Activated naive CD4-positive, alpha-beta T cell treated with anti-CD3 and anti-CD28 coated beads for 36 hours (primary cell): ENCODE measurements around the gene TOR1A. TPM values are rescaled to one million over a fixed set of nuclear protein-coding genes. Genes with fewer than 3 reads are reported as not detected.

Experiments used
- CTCF ChIA-PET: fragments of 350-600 bp; sonication (Branson Sonifier 250); formaldehyde crosslinking; loops from one replicate; lab custom pipeline; 2021; ENCODE audit warnings: antibody characterized with exemption; lab: Charles Lee
- DNase-seq: peaks from one replicate; pipeline ENCODE4 v3.0.0-alpha.2; 2020
- H3K27ac Mint-ChIP-seq: one replicate; pipeline ENCODE4 v1.8.0; 2021; ENCODE audit warnings: mild to moderate bottlenecking, mixed read lengths
- H3K27me3 Mint-ChIP-seq: one replicate; pipeline ENCODE4 v1.8.0; 2021; ENCODE audit warnings: low read depth, mixed read lengths
- H3K36me3 Mint-ChIP-seq: one replicate; pipeline ENCODE4 v1.8.0; 2021; ENCODE audit warnings: low read depth, mixed read lengths
- H3K4me1 Mint-ChIP-seq: one replicate; pipeline ENCODE4 v1.8.0; 2021; ENCODE audit warnings: low read depth, mixed read lengths
- H3K4me3 Mint-ChIP-seq: one replicate; pipeline ENCODE4 v1.8.0; 2021; ENCODE audit warnings: mild to moderate bottlenecking, moderate library complexity, mixed read lengths
- H3K9me3 Mint-ChIP-seq: one replicate; pipeline ENCODE4 v1.8.0; 2021; ENCODE audit warnings: mixed read lengths
- intact Hi-C: fragments of 100-400 bp; cut with micrococcal nuclease; formaldehyde crosslinking; loops from one replicate; pipeline ENCODE4 v1.15.1; 2023
- total RNA-seq, 2 experiments: library from RNA; stranded (reverse); gene quantifications; one replicate each; pipeline ENCODE4 v1.2.3, GENCODE V29; 2021

The TOR1A gene
- total RNA-seq, 2 experiments from 2014 or later, result 26.2 to 28.2 TPM

DNA sequence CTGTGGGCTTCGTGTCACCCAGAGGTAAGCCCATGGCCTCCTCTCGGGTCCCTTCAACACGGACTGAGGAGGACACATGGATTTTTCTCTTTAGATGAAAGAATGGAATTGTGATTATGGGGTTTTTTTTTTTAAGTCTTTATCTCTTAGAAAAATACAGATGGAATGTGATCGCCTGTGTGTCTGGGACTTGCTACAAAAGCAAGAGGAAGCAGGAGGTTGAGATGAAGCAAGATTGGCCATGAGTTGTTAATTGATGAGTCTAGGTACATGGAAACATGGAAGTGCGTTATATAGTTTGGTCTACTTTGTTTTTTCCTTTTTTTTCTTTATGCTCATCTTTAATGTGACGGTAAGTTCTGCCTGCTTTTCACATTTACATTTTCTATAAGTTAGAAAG lies 26.0 kb upstream of the TOR1A start:
- no peak for DNase-seq
- H3K36me3 Mint-ChIP-seq, result peaks cover 31% of the 10 kb centered on the region
- H3K27me3 Mint-ChIP-seq, result no peaks in the 10 kb centered on the region
- H3K27ac Mint-ChIP-seq, result no peak overlapping the region
- intact Hi-C loops, result no loop called here
- CTCF ChIA-PET, result no interaction called here
- H3K4me1 Mint-ChIP-seq, result peaks cover 31% of the 10 kb centered on the region
- H3K9me3 Mint-ChIP-seq, result no peaks in the 10 kb centered on the region
- no peak overlapping the region for H3K4me3 Mint-ChIP-seq

- H3K4me1 Mint-ChIP-seq, result peaks cover 23% of the 10 kb centered on the region
- no peak overlapping the region for H3K4me3 Mint-ChIP-seq
- H3K9me3 Mint-ChIP-seq, result no peaks in the 10 kb centered on the region
- CTCF ChIA-PET, result no interaction called here
- H3K36me3 Mint-ChIP-seq, result peaks cover 21% of the 10 kb centered on the region
- no peaks in the 10 kb centered on the region for H3K27me3 Mint-ChIP-seq
- DNase-seq, result no peak
- no peak overlapping the region for H3K27ac Mint-ChIP-seq
- intact Hi-C loops, result no loop called here
These were observed 24.9 kb upstream of the TOR1A start for GRCh38 chr9:129848712-129849441.

DNA sequence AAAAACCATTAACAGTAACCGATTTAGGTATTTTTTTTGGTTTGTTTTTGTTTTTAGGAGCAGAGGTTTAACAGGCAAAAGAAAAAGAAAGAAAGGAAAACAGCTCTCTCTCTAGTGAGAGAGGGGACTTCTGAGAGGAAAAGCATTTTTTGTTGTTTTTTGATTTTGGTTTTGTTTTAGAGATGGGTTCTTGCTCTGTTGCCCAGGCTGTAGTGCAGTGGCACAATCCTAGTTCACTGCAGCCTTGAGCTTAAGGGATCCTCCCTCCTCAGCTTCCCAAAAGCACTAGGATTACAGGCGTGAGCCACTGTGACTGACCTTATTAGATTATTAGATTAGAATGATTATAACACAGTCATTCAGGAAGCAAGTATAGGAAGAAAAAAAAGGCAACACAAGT lies 21.4 kb upstream of the TOR1A start:
- peak overlapping the region; percentile 79 for H3K27ac Mint-ChIP-seq
- CTCF ChIA-PET, result interaction anchor here (0.6 kb wide), 1 partner anchor 44 kb away, joined by 4 read pairs; no protein-coding TSS in a partner anchor
- intact Hi-C loops, result no loop called here
- H3K36me3 Mint-ChIP-seq, result peaks cover 5% of the 10 kb centered on the region
- DNase-seq, result no peak
- peak overlapping the region; percentile 9 for H3K4me3 Mint-ChIP-seq
- peaks cover 37% of the 10 kb centered on the region for H3K4me1 Mint-ChIP-seq
- H3K9me3 Mint-ChIP-seq, result no peaks in the 10 kb centered on the region
- H3K27me3 Mint-ChIP-seq, result no peaks in the 10 kb centered on the region

DNA sequence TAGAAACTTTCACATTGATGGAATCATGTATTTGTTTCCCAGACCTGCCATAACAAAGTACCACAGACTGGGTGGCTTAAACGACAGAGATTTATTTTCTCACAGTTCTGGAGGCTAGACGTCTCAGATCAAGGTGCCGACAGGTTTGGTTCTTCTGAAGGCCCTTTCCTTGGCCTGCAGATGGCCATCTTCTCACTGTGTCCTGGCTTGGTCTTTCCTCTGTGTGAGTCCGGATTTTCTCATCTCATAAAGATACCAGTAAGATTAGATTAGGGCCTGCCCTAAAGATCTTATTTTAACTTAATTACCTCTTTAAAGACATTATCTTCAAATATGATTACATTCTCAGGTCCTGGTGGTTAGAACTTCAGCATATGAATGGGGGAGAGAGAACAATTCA lies 17.1 kb upstream of the TOR1A start:
- no peaks in the 10 kb centered on the region for H3K36me3 Mint-ChIP-seq
- peak overlapping the region; percentile 42 for H3K27ac Mint-ChIP-seq
- peaks cover 74% of the 10 kb centered on the region for H3K4me1 Mint-ChIP-seq
- no peaks in the 10 kb centered on the region for H3K9me3 Mint-ChIP-seq
- no peak overlapping the region for H3K4me3 Mint-ChIP-seq
- no peaks in the 10 kb centered on the region for H3K27me3 Mint-ChIP-seq
- no peak for DNase-seq
- CTCF ChIA-PET, result interaction anchor here (0.8 to 1.2 kb wide), 2 partner anchors 11 to 48 kb away, joined by 3 to 4 read pairs; no protein-coding TSS in a partner anchor
- intact Hi-C loops, result no loop called here

- peaks cover 1% of the 10 kb centered on the region for H3K36me3 Mint-ChIP-seq
- peak overlapping the region; percentile 63 for H3K4me3 Mint-ChIP-seq
- peak; percentile 37 for DNase-seq
- intact Hi-C loops, result no loop called here
- H3K9me3 Mint-ChIP-seq, result no peaks in the 10 kb centered on the region
- peaks cover 69% of the 10 kb centered on the region for H3K4me1 Mint-ChIP-seq
- H3K27me3 Mint-ChIP-seq, result no peaks in the 10 kb centered on the region
- H3K27ac Mint-ChIP-seq, result peak overlapping the region; percentile 42
- CTCF ChIA-PET, result interaction anchor here (0.8 to 1.2 kb wide), 2 partner anchors 13 to 49 kb away, joined by 3 to 4 read pairs; no protein-coding TSS in a partner anchor
These were observed 16.1 kb upstream of the TOR1A start for GRCh38 chr9:129840034-129840433.

DNA sequence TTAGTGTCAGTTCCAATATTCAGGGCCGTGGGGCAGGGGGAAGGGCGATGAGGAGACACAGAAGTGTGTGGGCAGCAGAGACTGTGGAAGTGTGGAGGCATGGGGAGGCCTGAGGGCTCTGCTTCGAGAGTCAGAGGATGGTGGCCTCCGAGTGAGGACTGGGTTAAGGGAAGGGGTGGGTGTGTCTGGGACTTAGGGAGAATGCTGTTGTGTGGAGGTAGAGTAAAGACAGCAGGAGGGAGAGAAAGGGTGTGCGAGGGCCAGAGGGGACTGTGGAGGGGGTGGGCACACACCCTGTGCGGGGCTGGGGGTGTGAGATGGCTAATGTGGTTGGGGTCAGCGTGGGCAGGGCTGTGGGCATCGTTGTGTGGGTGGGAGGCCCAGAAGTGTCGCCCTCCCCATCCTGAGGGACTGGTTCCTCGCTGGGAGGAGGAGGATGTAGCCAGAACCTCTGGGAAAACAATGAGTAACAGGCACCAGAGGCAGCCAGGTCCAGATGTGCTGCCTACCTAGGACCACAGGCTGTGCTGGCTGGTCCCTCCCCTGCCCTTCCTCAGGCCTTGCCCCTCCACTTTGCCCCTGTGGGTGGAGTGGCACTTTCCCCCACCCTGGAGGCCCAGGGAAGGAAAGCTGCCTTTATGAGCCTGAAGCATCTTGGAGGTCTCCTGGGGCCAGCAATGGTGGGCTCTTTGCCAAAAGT lies 15.5 kb upstream of the TOR1A start:
- H3K9me3 Mint-ChIP-seq, result no peaks in the 10 kb centered on the region
- peaks cover 67% of the 10 kb centered on the region for H3K4me1 Mint-ChIP-seq
- CTCF ChIA-PET, result interaction anchor here (0.6 to 1.2 kb wide), 4 partner anchors 13 to 215 kb away, joined by 3 to 5 read pairs (median 3); no protein-coding TSS in a partner anchor
- no peaks in the 10 kb centered on the region for H3K27me3 Mint-ChIP-seq
- DNase-seq, result no peak
- intact Hi-C loops, result loop anchor here (2.0 to 10.0 kb wide), 3 partner anchors 199 to 1435 kb away; partner anchors contain the start of genes EXOSC2 and FAM78A
- H3K27ac Mint-ChIP-seq, result peak overlapping the region; percentile 90
- H3K4me3 Mint-ChIP-seq, result peak overlapping the region; percentile 63
- H3K36me3 Mint-ChIP-seq, result peaks cover 1% of the 10 kb centered on the region

GRCh38 chr9:129838707-129839259 lies 14.8 kb upstream of the TOR1A start:
- Mint-ChIP-seq H3K27ac (peak overlapping the region; percentile 90), H3K4me1 (peaks cover 72% of the 10 kb centered on the region), H3K27me3 (no peaks in the 10 kb centered on the region), H3K9me3 (no peaks in the 10 kb centered on the region), H3K4me3 (peak overlapping the region; percentile 63), H3K36me3 (peaks cover 4% of the 10 kb centered on the region)
- CTCF ChIA-PET, result interaction anchor here (0.6 to 1.1 kb wide), 3 partner anchors 28 to 214 kb away, joined by 3 to 5 read pairs (median 3); no protein-coding TSS in a partner anchor
- intact Hi-C loops, result loop anchor here (1.0 to 10.0 kb wide), 4 partner anchors 47 to 1436 kb away; partner anchors contain the start of genes EXOSC2 and FAM78A
- DNase-seq, result peak; percentile 80

GRCh38 chr9:129836311-129837007 lies 12.5 kb upstream of the TOR1A start:
- CTCF ChIA-PET, result interaction anchor here (0.6 to 1.3 kb wide), 6 partner anchors 19 to 271 kb away, joined by 3 to 6 read pairs (median 3); no protein-coding TSS in a partner anchor

GRCh38 chr9:129835860-129836223 lies 11.9 kb upstream of the TOR1A start:
- Mint-ChIP-seq H3K4me1 (peaks cover 61% of the 10 kb centered on the region), H3K9me3 (no peaks in the 10 kb centered on the region), H3K4me3 (peak overlapping the region; percentile 92), H3K27ac (peak overlapping the region; percentile 94), H3K27me3 (no peaks in the 10 kb centered on the region), H3K36me3 (peaks cover 10% of the 10 kb centered on the region)
- CTCF ChIA-PET, result no interaction called here
- intact Hi-C loops, result loop anchor here (1.0 to 10.0 kb wide), 6 partner anchors 12 to 1439 kb away; partner anchors contain the start of genes EXOSC2, FAM78A, TOR1A and TOR1B
- peak; percentile 37 for DNase-seq

More at GRCh38 chr9:129836311-129837007, 12.5 kb upstream of the TOR1A start:
- intact Hi-C loops, result loop anchor here (5.0 to 10.0 kb wide), 2 partner anchors 856 to 1438 kb away; partner anchors contain the start of genes EXOSC2 and FAM78A
- peak overlapping the region; percentile 94 for H3K27ac Mint-ChIP-seq
- H3K9me3 Mint-ChIP-seq, result no peaks in the 10 kb centered on the region
- peak overlapping the region; percentile 92 for H3K4me3 Mint-ChIP-seq
- no peaks in the 10 kb centered on the region for H3K27me3 Mint-ChIP-seq
- peak; percentile 60 for DNase-seq
- peaks cover 67% of the 10 kb centered on the region for H3K4me1 Mint-ChIP-seq
- peaks cover 9% of the 10 kb centered on the region for H3K36me3 Mint-ChIP-seq

GRCh38 chr9:129835128-129835859 lies 11.4 kb upstream of the TOR1A start, which contains the start of the genes C9orf78 and USP20:
TSS of gene C9orf78 (minus strand) at chr9:129835275. CDS start at chr9:129835221, 54 bp downstream.
TSS of gene USP20 (plus strand) at chr9:129835458. CDS start at chr9:129852556, 17,098 bp downstream.
- peak; percentile 97 for DNase-seq
- H3K27ac Mint-ChIP-seq, result peak within 1 kb of the TSS; percentile 94
- CTCF ChIA-PET, result interaction anchor here (0.6 to 0.9 kb wide), 2 partner anchors 50 to 69 kb away, joined by 3 read pairs; no protein-coding TSS in a partner anchor
- intact Hi-C loops, result loop anchor here (1.0 to 10.0 kb wide), 6 partner anchors 11 to 1440 kb away; partner anchors contain the start of genes EXOSC2, FAM78A, TOR1A and TOR1B
- H3K4me1 Mint-ChIP-seq, result peaks cover 57% of the 10 kb centered on the region
- peak within 1 kb of the TSS; percentile 97 for H3K4me3 Mint-ChIP-seq
- no peaks in the 10 kb centered on the region for H3K9me3 Mint-ChIP-seq
- H3K27me3 Mint-ChIP-seq, result no peaks in the 10 kb centered on the region
- H3K36me3 Mint-ChIP-seq, result peaks cover 13% of the 10 kb centered on the region
